Measurements from ENCODE around the gene NAPB. TPM values are rescaled to one million over a fixed set of nuclear protein-coding genes. Genes with fewer than 3 reads are reported as not detected.

NAPB gene
- total RNA-seq, 1 experiment from 2014 or later, result 4.6 TPM

DNA sequence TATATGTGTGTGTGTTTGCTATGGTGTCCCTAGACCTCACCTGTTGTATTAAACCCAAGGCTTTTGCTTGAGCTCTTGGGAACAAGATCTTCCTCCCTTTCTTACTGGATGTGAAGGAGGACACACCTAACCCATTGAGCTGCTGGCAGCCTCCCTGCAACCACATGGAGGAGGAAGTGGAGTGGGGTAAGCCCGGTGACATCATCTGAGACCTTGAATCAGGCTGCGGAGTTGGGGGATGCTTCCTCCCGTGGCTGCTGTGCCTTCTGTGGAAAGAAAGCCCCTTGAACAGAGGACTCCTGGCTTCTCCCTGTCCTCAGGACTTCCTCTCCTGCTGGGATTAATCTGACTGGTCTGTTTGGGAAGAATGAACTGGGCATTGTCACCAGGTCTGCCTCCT, 28.1 kb upstream of the NAPB start:
- CTCF ChIA-PET, result no interaction called here
- no peak for DNase-seq
- Mint-ChIP-seq H3K4me3 (ENCODE audit: low read depth, unreplicated experiment) (no peak overlapping the region), H3K9me3 (ENCODE audit: low read depth, unreplicated experiment) (no peaks in the 10 kb centered on the region), H3K4me1 (ENCODE audit: low read depth, unreplicated experiment) (no peaks in the 10 kb centered on the region), H3K27me3 (ENCODE audit: unreplicated experiment) (peaks cover 14% of the 10 kb centered on the region), H3K36me3 (ENCODE audit: insufficient read depth, unreplicated experiment) (no peaks in the 10 kb centered on the region), H3K27ac (ENCODE audit: unreplicated experiment) (no peak overlapping the region)
- TF ChIP-seq, protein P1, sequence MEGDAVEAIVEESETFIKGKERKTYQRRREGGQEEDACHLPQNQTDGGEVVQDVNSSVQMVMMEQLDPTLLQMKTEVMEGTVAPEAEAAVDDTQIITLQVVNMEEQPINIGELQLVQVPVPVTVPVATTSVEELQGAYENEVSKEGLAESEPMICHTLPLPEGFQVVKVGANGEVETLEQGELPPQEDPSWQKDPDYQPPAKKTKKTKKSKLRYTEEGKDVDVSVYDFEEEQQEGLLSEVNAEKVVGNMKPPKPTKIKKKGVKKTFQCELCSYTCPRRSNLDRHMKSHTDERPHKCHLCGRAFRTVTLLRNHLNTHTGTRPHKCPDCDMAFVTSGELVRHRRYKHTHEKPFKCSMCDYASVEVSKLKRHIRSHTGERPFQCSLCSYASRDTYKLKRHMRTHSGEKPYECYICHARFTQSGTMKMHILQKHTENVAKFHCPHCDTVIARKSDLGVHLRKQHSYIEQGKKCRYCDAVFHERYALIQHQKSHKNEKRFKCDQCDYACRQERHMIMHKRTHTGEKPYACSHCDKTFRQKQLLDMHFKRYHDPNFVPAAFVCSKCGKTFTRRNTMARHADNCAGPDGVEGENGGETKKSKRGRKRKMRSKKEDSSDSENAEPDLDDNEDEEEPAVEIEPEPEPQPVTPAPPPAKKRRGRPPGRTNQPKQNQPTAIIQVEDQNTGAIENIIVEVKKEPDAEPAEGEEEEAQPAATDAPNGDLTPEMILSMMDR (IDR thresholded peaks at IDR 0.05; ENCODE audit: unreplicated experiment), result no peak
- no TSS peak for BruUV-seq (replicated peaks)
- intact Hi-C loops (cut with micrococcal nuclease; ENCODE audit: unreplicated experiment), result no loop called here

DNA sequence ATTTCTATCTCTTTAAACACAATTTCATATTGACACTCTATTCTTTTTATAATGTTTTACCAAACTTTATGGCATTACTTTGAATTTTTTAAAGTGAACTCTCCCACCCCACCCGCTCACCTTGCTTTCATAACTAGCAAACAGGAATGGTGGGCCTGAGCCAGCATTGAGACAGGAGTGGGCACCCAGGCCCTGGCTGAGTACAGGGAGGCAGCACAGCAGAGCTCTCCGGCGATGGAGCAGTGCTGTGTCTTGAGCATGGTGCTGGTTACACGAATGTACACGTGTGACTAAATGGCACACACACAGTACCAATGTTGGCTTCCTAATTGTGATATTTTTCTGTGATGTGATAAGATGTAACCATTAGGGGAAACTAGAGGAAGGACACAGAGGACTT, 26.9 kb upstream of the NAPB start:
- no peaks in the 10 kb centered on the region for H3K9me3 Mint-ChIP-seq (ENCODE audit: low read depth, unreplicated experiment)
- peaks cover 14% of the 10 kb centered on the region for H3K27me3 Mint-ChIP-seq (ENCODE audit: unreplicated experiment)
- DNase-seq, result no peak
- no peaks in the 10 kb centered on the region for H3K4me1 Mint-ChIP-seq (ENCODE audit: low read depth, unreplicated experiment)
- H3K36me3 Mint-ChIP-seq (ENCODE audit: insufficient read depth, unreplicated experiment), result no peaks in the 10 kb centered on the region
- TF ChIP-seq, protein P1 (IDR thresholded peaks at IDR 0.05; ENCODE audit: unreplicated experiment), result no peak
- H3K27ac Mint-ChIP-seq (ENCODE audit: unreplicated experiment), result no peak overlapping the region
- no peak overlapping the region for H3K4me3 Mint-ChIP-seq (ENCODE audit: low read depth, unreplicated experiment)
- intact Hi-C loops (cut with micrococcal nuclease; ENCODE audit: unreplicated experiment), result no loop called here
- no TSS peak for BruUV-seq (replicated peaks)
- CTCF ChIA-PET, result no interaction called here

DNA sequence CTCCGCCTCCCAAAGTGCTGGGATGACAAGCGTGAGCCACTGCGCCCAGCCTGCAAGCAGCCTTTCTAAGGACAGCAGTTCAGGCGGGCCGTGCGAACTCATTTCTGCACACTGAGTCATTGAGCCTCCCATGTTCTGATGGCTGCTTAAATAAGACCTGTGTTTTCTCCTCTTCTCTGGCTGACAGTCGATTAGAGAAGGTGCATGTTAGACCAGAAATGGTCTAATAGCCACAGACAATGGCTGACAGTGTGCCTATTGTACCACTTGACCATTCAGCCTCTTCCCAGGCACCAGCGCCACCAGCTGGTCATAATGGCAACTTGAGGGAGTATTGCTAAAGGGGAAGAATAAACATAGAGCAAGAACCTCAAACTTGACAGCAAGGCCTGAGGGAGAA, 25.2 kb upstream of the NAPB start:
- no peak overlapping the region for H3K27ac Mint-ChIP-seq (ENCODE audit: unreplicated experiment)
- intact Hi-C loops (cut with micrococcal nuclease; ENCODE audit: unreplicated experiment), result no loop called here
- TF ChIP-seq, protein P1 (IDR thresholded peaks at IDR 0.05; ENCODE audit: unreplicated experiment), result no peak
- no peaks in the 10 kb centered on the region for H3K36me3 Mint-ChIP-seq (ENCODE audit: insufficient read depth, unreplicated experiment)
- CTCF ChIA-PET, result no interaction called here
- DNase-seq, result no peak
- BruUV-seq (replicated peaks), result no TSS peak
- peaks cover 14% of the 10 kb centered on the region for H3K27me3 Mint-ChIP-seq (ENCODE audit: unreplicated experiment)
- no peaks in the 10 kb centered on the region for H3K4me1 Mint-ChIP-seq (ENCODE audit: low read depth, unreplicated experiment)
- no peak overlapping the region for H3K4me3 Mint-ChIP-seq (ENCODE audit: low read depth, unreplicated experiment)
- no peaks in the 10 kb centered on the region for H3K9me3 Mint-ChIP-seq (ENCODE audit: low read depth, unreplicated experiment)

DNA sequence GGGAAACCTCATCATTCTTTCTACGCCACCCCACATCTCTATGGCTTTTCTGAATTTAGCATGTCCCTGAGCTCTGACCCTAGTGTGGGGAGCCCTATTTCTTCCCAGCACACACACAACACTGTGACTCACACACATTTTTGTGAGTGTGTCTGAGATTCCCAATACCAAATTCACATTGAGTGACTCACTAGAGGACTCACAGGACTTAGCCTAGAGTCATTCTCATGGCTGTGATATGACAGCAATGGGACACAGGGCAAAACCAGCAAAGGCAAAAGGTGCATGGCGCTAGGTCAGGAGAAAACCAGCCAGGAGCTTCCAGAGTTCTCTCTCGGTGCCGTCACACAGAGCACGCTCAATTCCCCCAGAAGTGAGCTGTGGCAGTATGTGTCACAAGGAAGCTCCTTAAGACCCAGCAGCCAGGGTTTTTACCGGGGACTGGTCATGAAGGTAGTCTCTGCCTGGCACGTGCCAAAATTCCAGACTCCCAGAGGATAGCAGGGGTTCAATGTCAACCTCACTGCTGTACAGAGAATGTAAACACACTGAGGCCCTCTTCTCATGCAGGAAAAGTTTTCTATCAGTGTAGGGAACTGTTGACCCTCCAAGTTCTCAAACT, 24.4 kb upstream of the NAPB start:
- BruUV-seq (replicated peaks), result no TSS peak
- CTCF ChIA-PET, result no interaction called here
- Mint-ChIP-seq H3K9me3 (ENCODE audit: low read depth, unreplicated experiment) (no peaks in the 10 kb centered on the region), H3K4me3 (ENCODE audit: low read depth, unreplicated experiment) (no peak overlapping the region), H3K27ac (ENCODE audit: unreplicated experiment) (no peak overlapping the region), H3K4me1 (ENCODE audit: low read depth, unreplicated experiment) (no peaks in the 10 kb centered on the region), H3K27me3 (ENCODE audit: unreplicated experiment) (peaks cover 6% of the 10 kb centered on the region), H3K36me3 (ENCODE audit: insufficient read depth, unreplicated experiment) (no peaks in the 10 kb centered on the region)
- DNase-seq, result no peak
- intact Hi-C loops (cut with micrococcal nuclease; ENCODE audit: unreplicated experiment), result no loop called here
- TF ChIP-seq, protein P1 (IDR thresholded peaks at IDR 0.05; ENCODE audit: unreplicated experiment), result no peak
